Hepatocyte (in vitro differentiated cells): Measurements from ENCODE around the gene ATN1. TPM values are rescaled to one million over a fixed set of nuclear protein-coding genes. Genes with fewer than 3 reads are reported as not detected.

Experiments
- DNase-seq: peaks from one replicate; pipeline ENCODE4 v3.0.0-alpha.2; 2016; ENCODE audit warnings: low spot score
- H2AFZ ChIP-seq: fragments of 200-600 bp; sonication (generic); 2 replicates; pipeline ENCODE4 v1.6.0; 2016; ENCODE audit warnings: antibody characterized with exemption, mild to moderate bottlenecking
- H3K27ac ChIP-seq: fragments of 200-600 bp; sonication (generic); 2 replicates; pipeline ENCODE4 v1.5.1; 2016; ENCODE audit warnings: mild to moderate bottlenecking
- H3K27me3 ChIP-seq: fragments of 200-600 bp; sonication (generic); 2 replicates; pipeline ENCODE4 v1.6.1; 2016
- H3K36me3 ChIP-seq: fragments of 200-600 bp; sonication (generic); replicated peaks from 2 replicates; pipeline ENCODE4 v1.5.1; 2016; ENCODE audit warnings: low read depth; ENCODE audit not compliant: insufficient read depth
- H3K4me1 ChIP-seq: fragments of 200-600 bp; sonication (generic); 2 replicates; pipeline ENCODE4 v1.5.1; 2016; ENCODE audit warnings: mild to moderate bottlenecking, moderate library complexity; ENCODE audit not compliant: insufficient read depth
- H3K4me2 ChIP-seq: fragments of 200-600 bp; sonication (generic); 2 replicates; pipeline ENCODE4 v1.6.0; 2016
- H3K4me3 ChIP-seq: fragments of 200-600 bp; sonication (generic); 2 replicates; pipeline ENCODE4 v1.5.1; 2016; ENCODE audit warnings: mild to moderate bottlenecking
- H3K79me2 ChIP-seq: fragments of 200-600 bp; sonication (generic); 2 replicates; pipeline ENCODE4 v1.6.0; 2017; ENCODE audit warnings: mild to moderate bottlenecking
- H3K9me2 ChIP-seq: fragments of 200-600 bp; sonication (generic); replicated peaks from 2 replicates; pipeline ENCODE4 v1.6.0; 2017; ENCODE audit warnings: mild to moderate bottlenecking; ENCODE audit not compliant: insufficient read depth
- H3K9me3 ChIP-seq: fragments of 200-600 bp; sonication (generic); 2 replicates; pipeline ENCODE4 v1.5.1; 2016; ENCODE audit warnings: low read depth, mild to moderate bottlenecking
- H4K20me1 ChIP-seq: fragments of 200-600 bp; sonication (generic); 2 replicates; pipeline ENCODE4 v1.6.0; 2016; ENCODE audit warnings: mild to moderate bottlenecking; ENCODE audit not compliant: insufficient read depth, poor library complexity, severe bottlenecking
- CTCF ChIP-seq: fragments of 200-600 bp; sonication (generic); IDR thresholded peaks from 2 replicates; pipeline ENCODE4 v1.5.1; 2016; ENCODE audit warnings: antibody characterized with exemption, mild to moderate bottlenecking; ENCODE audit not compliant: poor library complexity
- EZH2 ChIP-seq: fragments of 200-600 bp; sonication (generic); IDR thresholded peaks from 2 replicates; pipeline ENCODE4 v1.6.1; 2016; ENCODE audit warnings: antibody characterized with exemption, mild to moderate bottlenecking, borderline replicate concordance
- EZH2phosphoT487 ChIP-seq: fragments of 200-600 bp; sonication (generic); IDR thresholded peaks from one replicate; pipeline ENCODE4 v1.6.1; 2018; ENCODE audit warnings: antibody characterized with exemption, mild to moderate bottlenecking, low read depth, moderate library complexity; ENCODE audit not compliant: unreplicated experiment, severe bottlenecking
- WGBS: methylation state at CpG from one replicate; pipeline ENCODE4 v1.1.6; 2016; ENCODE audit warnings: low lambda C conversion rate; ENCODE audit errors: missing lambda C conversion rate; 5-methylcytosine and 5-hydroxymethylcytosine counted together
- polyA plus RNA-seq: library from polyadenylated mRNA; unstranded; fragments of >200 nt; fragmentation: Nextera tagmentation; extraction: Ambion mirVana; gene quantifications from 2 replicates; pipeline ENCODE4 v1.2.1, GENCODE V29; 2016
- total RNA-seq: library from RNA; depleted of rRNA; stranded (reverse); fragments of >200 nt; gene quantifications from 2 replicates; pipeline ENCODE4 v1.2.3, GENCODE V29; 2014

Gene ATN1
- total and polyA plus RNA-seq, 2 experiments from 2014 or later: 15.8 to 32.7 TPM

- no peaks in the 10 kb centered on the region for H3K27me3 ChIP-seq
- H3K9me2 ChIP-seq: no peaks in the 10 kb centered on the region
- H3K27ac ChIP-seq: no peak overlapping the region
- H3K4me2 ChIP-seq: no peak overlapping the region
- no peak for DNase-seq
- no peaks in the 10 kb centered on the region for H3K9me3 ChIP-seq
- no peak overlapping the region for H3K4me3 ChIP-seq
- 92% methylated on average over 5 of the region's 5 CpGs for WGBS
- no peak for TF ChIP-seq EZH2
- TF ChIP-seq EZH2phosphoT487: no peak
- TF ChIP-seq CTCF: no peak
- no peaks in the 10 kb centered on the region for H3K36me3 ChIP-seq
- peaks cover 8% of the 10 kb centered on the region for H3K4me1 ChIP-seq
- no peaks in the 10 kb centered on the region for H4K20me1 ChIP-seq
- no peaks in the 10 kb centered on the region for H3K79me2 ChIP-seq
- no peak overlapping the region for H2AFZ ChIP-seq
Measured at GRCh38 chr12:6899427-6899826, 28.3 kb upstream of the ATN1 start.

GRCh38 chr12:6899837-6900519, 27.8 kb upstream of the ATN1 start:
- no peak overlapping the region for H2AFZ ChIP-seq
- no peak for TF ChIP-seq EZH2phosphoT487
- no peak for TF ChIP-seq EZH2
- no peak for TF ChIP-seq CTCF
- no peaks in the 10 kb centered on the region for H3K9me2 ChIP-seq
- no peak overlapping the region for H3K27ac ChIP-seq
- H3K4me3 ChIP-seq: no peak overlapping the region
- no peaks in the 10 kb centered on the region for H3K36me3 ChIP-seq
- no peak overlapping the region for H3K4me2 ChIP-seq
- H4K20me1 ChIP-seq: no peaks in the 10 kb centered on the region
- H3K27me3 ChIP-seq: no peaks in the 10 kb centered on the region
- H3K4me1 ChIP-seq: peaks cover 8% of the 10 kb centered on the region
- 79% methylated on average over 10 of the region's 10 CpGs for WGBS
- no peaks in the 10 kb centered on the region for H3K9me3 ChIP-seq
- DNase-seq: no peak
- H3K79me2 ChIP-seq: no peaks in the 10 kb centered on the region

GRCh38 chr12:6902448-6902847, 25.3 kb upstream of the ATN1 start:
- H3K36me3 ChIP-seq: no peaks in the 10 kb centered on the region
- no peak for DNase-seq

More at GRCh38 chr12:6902448-6902847, 25.3 kb upstream of the ATN1 start:
- no peaks in the 10 kb centered on the region for H3K9me3 ChIP-seq
- H4K20me1 ChIP-seq: no peaks in the 10 kb centered on the region
- no peak for TF ChIP-seq EZH2
- no peak for TF ChIP-seq EZH2phosphoT487
- TF ChIP-seq CTCF: no peak
- H3K9me2 ChIP-seq: no peaks in the 10 kb centered on the region
- no peak overlapping the region for H3K4me3 ChIP-seq
- H3K4me1 ChIP-seq: peaks cover 8% of the 10 kb centered on the region
- H2AFZ ChIP-seq: no peak overlapping the region
- WGBS: 70% methylated on average over 4 of the region's 4 CpGs
- no peaks in the 10 kb centered on the region for H3K27me3 ChIP-seq
- H3K4me2 ChIP-seq: no peak overlapping the region
- H3K27ac ChIP-seq: no peak overlapping the region
- H3K79me2 ChIP-seq: no peaks in the 10 kb centered on the region
